K562 (cell line): ENCODE data around the gene ZFHX2. TPM values are rescaled to one million over a fixed set of nuclear protein-coding genes. Genes with fewer than 3 reads are reported as not detected.

Source experiments
- BRD4 ChIP-seq: fragments of 200-600 bp; sonication (generic); IDR thresholded peaks from 2 replicates; pipeline ENCODE4 v1.6.1; 2017; ENCODE audit warnings: inconsistent platforms
- CXXC5 ChIP-seq: fragments of 250-450 bp; sonication (Bioruptor Pico); IDR thresholded peaks from 2 replicates; pipeline ENCODE4 v1.8.0; 2022; ENCODE audit warnings: inconsistent platforms, mild to moderate bottlenecking, moderate library complexity
- FIP1L1 ChIP-seq: fragments of 200-400 bp; formaldehyde crosslinking; IDR thresholded peaks from 2 replicates; pipeline ENCODE4 v1.6.1; 2018; ENCODE audit warnings: mild to moderate bottlenecking, low read depth, low read length; ENCODE audit not compliant: poor library complexity, severe bottlenecking
- MAFF ChIP-seq: IDR thresholded peaks from 2 replicates; pipeline ENCODE4 v1.6.1; 2012; ENCODE audit warnings: low read length, improper control_type of control experiment
- MXI1 ChIP-seq: IDR thresholded peaks from 2 replicates; pipeline ENCODE4 v1.6.1; 2011; ENCODE audit warnings: low read depth, mild to moderate bottlenecking, improper control_type of control experiment, low read length
- NFXL1 ChIP-seq: fragments of 450-650 bp; formaldehyde crosslinking; IDR thresholded peaks from 2 replicates; pipeline ENCODE4 v1.4.0; 2021; ENCODE audit warnings: mild to moderate bottlenecking
- NR4A1 ChIP-seq, 2 experiments: fragments of 250-450 bp in 1 of 2; fragments of 450-650 bp in 1 of 2; sonication (Bioruptor Pico) in 1 of 2; IDR thresholded peaks; 2 replicates each; pipeline versions ENCODE4 v1.4.0 to v1.6.1; 2016 to 2020; ENCODE audit warnings: mild to moderate bottlenecking in 2 of 2, missing compliant biosample characterization in 1 of 2, missing genetic modification characterization in 1 of 2, moderate library complexity in 1 of 2
- ZEB2 ChIP-seq: fragments of 450-650 bp; IDR thresholded peaks from 2 replicates; pipeline ENCODE4 v1.6.1; 2016
- ZNF140 ChIP-seq: fragments of 250-450 bp; sonication (Bioruptor Pico); IDR thresholded peaks from 2 replicates; pipeline ENCODE4 v1.8.0; 2021; ENCODE audit warnings: moderate library complexity, mild to moderate bottlenecking, inconsistent platforms
- polyA plus RNA-seq, 8 experiments: library from polyadenylated mRNA; depleted of rRNA in 4 of 8; stranded (reverse) in 5 of 8; unstranded in 3 of 8; fragments of >200 nt; fragmentation: Nextera tagmentation in 2 of 8; fragmentation: Illumina TruSeq in 1 of 8; extraction: Ambion mirVana in 2 of 8; extraction: Trizol in 1 of 8; gene quantifications; 2 replicates each; pipeline versions ENCODE4 v1.2.1 to v1.2.3, GENCODE V29; 2011 to 2014; ENCODE audit warnings: inconsistent platforms in 1 of 8, missing spikeins in 1 of 8
- total RNA-seq, 7 experiments: library from RNA; depleted of rRNA in 6 of 7; stranded (reverse); fragments of >200 nt in 6 of 7; fragmentation: Illumina TruSeq in 2 of 7; extraction: Trizol in 2 of 7; gene quantifications; 2 replicates each; pipeline versions ENCODE4 v1.2.1 to v1.2.3, GENCODE V29; 2011 to 2021; ENCODE audit warnings: low replicate concordance in 1 of 7
- TF ChIP-seq, protein P1 (sequence below): IDR thresholded peaks from 3 replicates; pipeline ENCODE4 v1.6.1; 2011; ENCODE audit warnings: borderline replicate concordance, mild to moderate bottlenecking; ENCODE audit not compliant: insufficient read length, insufficient read depth
- TF ChIP-seq, protein P2 (sequence below): sonication (generic); formaldehyde crosslinking; IDR thresholded peaks from 2 replicates; pipeline ENCODE4 v1.8.0; 2022; ENCODE audit warnings: mild to moderate bottlenecking, missing genetic modification reagents
- TF ChIP-seq, protein P3 (sequence below): IDR thresholded peaks from 2 replicates; pipeline ENCODE4 v1.6.1; 2016; ENCODE audit warnings: missing genetic modification characterization, missing compliant biosample characterization
- TF ChIP-seq, protein P4 (sequence below): fragments of 450-650 bp; formaldehyde crosslinking; IDR thresholded peaks from 2 replicates; pipeline ENCODE4 v1.4.0; 2020; ENCODE audit warnings: mild to moderate bottlenecking, moderate library complexity
- TF ChIP-seq, protein P5 (sequence below), 2 experiments: fragments of 200-800 bp in 1 of 2; sonication (Bioruptor generic) in 1 of 2; sonication (generic) in 1 of 2; formaldehyde crosslinking in 1 of 2; IDR thresholded peaks in 1 of 2; conservative IDR thresholded peaks in 1 of 2; 2 replicates each; pipeline versions ENCODE4 v1.5.0 to v1.6.1; 2016 to 2020; ENCODE audit warnings: missing compliant biosample characterization in 1 of 2, missing genetic modification characterization in 1 of 2, missing genetic modification reagents in 1 of 2
- TF ChIP-seq, protein P6 (sequence below): fragments of 450-650 bp; IDR thresholded peaks from 2 replicates; pipeline ENCODE4 v1.6.1; 2018; ENCODE audit warnings: mild to moderate bottlenecking, low read depth; ENCODE audit not compliant: partially characterized antibody

The ZFHX2 gene
- total and polyA plus RNA-seq, 9 of the 15 experiments (the other 6 are each of a cell fraction or from before 2014, with no cell fraction given) = 0.06 to 0.11 (median 0.11) TPM; not detected in 4

DNA sequence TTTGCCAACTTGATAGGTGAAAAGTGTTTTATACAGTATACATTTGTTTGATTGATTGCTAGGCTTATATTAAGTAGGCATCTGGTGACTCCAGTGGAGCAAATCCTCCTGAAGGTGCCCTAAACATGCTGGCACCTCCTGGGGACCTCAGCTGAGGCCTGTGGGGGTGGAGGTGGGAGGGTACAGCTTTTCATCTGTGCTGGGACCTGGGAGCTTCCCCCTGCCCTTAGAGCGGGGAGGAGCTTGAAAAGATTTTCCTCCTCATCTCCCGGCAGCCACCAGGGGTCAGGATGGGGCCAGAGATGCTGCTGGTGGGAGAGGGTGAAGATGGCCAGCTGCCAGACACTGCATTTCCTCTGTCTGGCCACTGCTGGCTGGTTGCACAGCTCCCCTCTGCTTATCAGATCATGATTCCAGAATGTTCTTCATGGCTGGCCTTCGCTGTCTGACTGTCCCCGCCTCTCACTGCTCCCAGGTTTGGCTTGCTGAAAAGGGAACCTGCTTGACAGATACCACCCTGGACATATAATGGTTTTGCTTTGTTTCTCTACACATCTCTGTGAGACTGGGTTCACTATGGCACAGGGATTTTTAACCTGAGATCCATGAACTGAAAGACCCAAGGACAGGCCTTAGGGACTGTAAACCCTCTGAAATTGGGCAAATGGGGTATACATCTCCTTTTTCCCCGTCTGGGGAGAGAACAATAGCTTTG is 37.5 kb upstream of the ZFHX2 start (continued):
- TF ChIP-seq, protein P1, sequence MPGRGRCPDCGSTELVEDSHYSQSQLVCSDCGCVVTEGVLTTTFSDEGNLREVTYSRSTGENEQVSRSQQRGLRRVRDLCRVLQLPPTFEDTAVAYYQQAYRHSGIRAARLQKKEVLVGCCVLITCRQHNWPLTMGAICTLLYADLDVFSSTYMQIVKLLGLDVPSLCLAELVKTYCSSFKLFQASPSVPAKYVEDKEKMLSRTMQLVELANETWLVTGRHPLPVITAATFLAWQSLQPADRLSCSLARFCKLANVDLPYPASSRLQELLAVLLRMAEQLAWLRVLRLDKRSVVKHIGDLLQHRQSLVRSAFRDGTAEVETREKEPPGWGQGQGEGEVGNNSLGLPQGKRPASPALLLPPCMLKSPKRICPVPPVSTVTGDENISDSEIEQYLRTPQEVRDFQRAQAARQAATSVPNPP = no peak
- TF ChIP-seq NFXL1 (no peak), BRD4 (no peak), FIP1L1 (no peak), NR4A1 (CRISPR knock-in tag; IDR thresholded peaks at IDR 0.05) (no peak), NR4A1 (tag; IDR thresholded peaks at IDR 0.05) (no peak), MXI1 (no peak), ZEB2 (no peak), CXXC5 (CRISPR knock-in tag) (no peak), ZNF140 (no peak), MAFF (no peak)
- TF ChIP-seq, protein P2, sequence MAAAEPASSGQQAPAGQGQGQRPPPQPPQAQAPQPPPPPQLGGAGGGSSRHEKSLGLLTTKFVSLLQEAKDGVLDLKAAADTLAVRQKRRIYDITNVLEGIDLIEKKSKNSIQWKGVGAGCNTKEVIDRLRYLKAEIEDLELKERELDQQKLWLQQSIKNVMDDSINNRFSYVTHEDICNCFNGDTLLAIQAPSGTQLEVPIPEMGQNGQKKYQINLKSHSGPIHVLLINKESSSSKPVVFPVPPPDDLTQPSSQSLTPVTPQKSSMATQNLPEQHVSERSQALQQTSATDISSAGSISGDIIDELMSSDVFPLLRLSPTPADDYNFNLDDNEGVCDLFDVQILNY (CRISPR knock-in tag) = no peak
- TF ChIP-seq, protein P3, sequence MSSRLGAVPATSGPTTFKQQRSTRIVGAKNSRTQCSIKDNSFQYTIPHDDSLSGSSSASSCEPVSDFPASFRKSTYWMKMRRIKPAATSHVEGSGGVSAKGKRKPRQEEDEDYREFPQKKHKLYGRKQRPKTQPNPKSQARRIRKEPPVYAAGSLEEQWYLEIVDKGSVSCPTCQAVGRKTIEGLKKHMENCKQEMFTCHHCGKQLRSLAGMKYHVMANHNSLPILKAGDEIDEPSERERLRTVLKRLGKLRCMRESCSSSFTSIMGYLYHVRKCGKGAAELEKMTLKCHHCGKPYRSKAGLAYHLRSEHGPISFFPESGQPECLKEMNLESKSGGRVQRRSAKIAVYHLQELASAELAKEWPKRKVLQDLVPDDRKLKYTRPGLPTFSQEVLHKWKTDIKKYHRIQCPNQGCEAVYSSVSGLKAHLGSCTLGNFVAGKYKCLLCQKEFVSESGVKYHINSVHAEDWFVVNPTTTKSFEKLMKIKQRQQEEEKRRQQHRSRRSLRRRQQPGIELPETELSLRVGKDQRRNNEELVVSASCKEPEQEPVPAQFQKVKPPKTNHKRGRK = no peak
- TF ChIP-seq, protein P4, sequence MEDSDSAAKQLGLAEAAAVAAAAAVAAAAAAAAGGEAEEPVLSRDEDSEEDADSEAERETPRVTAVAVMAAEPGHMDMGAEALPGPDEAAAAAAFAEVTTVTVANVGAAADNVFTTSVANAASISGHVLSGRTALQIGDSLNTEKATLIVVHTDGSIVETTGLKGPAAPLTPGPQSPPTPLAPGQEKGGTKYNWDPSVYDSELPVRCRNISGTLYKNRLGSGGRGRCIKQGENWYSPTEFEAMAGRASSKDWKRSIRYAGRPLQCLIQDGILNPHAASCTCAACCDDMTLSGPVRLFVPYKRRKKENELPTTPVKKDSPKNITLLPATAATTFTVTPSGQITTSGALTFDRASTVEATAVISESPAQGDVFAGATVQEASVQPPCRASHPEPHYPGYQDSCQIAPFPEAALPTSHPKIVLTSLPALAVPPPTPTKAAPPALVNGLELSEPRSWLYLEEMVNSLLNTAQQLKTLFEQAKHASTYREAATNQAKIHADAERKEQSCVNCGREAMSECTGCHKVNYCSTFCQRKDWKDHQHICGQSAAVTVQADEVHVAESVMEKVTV (CRISPR knock-in tag) = peak; percentile 75
- TF ChIP-seq, protein P5, sequence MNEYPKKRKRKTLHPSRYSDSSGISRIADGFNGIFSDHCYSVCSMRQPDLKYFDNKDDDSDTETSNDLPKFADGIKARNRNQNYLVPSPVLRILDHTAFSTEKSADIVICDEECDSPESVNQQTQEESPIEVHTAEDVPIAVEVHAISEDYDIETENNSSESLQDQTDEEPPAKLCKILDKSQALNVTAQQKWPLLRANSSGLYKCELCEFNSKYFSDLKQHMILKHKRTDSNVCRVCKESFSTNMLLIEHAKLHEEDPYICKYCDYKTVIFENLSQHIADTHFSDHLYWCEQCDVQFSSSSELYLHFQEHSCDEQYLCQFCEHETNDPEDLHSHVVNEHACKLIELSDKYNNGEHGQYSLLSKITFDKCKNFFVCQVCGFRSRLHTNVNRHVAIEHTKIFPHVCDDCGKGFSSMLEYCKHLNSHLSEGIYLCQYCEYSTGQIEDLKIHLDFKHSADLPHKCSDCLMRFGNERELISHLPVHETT (CRISPR knock-in tag; conservative IDR thresholded peaks at IDR 0.05 in 1 of 2, IDR thresholded peaks at IDR 0.05 in 1 of 2) = no peak
- TF ChIP-seq, protein P6, sequence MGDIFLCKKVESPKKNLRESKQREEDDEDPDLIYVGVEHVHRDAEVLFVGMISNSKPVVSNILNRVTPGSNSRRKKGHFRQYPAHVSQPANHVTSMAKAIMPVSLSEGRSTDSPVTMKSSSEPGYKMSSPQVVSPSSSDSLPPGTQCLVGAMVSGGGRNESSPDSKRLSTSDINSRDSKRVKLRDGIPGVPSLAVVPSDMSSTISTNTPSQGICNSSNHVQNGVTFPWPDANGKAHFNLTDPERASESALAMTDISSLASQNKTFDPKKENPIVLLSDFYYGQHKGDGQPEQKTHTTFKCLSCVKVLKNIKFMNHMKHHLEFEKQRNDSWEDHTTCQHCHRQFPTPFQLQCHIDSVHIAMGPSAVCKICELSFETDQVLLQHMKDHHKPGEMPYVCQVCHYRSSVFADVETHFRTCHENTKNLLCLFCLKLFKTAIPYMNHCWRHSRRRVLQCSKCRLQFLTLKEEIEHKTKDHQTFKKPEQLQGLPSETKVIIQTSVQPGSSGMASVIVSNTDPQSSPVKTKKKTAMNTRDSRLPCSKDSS = no peak
